Uterus (tissue), 4 donors: Measurements from ENCODE around the gene ORAI3. TPM values are rescaled to one million over a fixed set of nuclear protein-coding genes. Genes with fewer than 3 reads are reported as not detected.

ENCODE experiments used
- DNase-seq, 2 donors: peaks; one replicate each; pipeline ENCODE4 v3.0.0-alpha.2; 2019 to 2020
- H3K27ac ChIP-seq, 2 donors: fragments of 200-600 bp; sonication (generic); 1 replicate in 1 of 2; 2 replicates in 1 of 2; pipeline ENCODE4 v1.5.1; 2016 to 2018
- H3K27me3 ChIP-seq, 2 donors: fragments of 200-600 bp; sonication (generic); one replicate each; pipeline ENCODE4 v1.5.1; 2018 to 2019; ENCODE audit warnings: control low read depth in 1 of 2
- H3K36me3 ChIP-seq, 2 donors: fragments of 200-600 bp; sonication (generic); one replicate each; pipeline ENCODE4 v1.5.1; 2019; ENCODE audit warnings: control low read depth in 1 of 2
- H3K4me1 ChIP-seq, 2 donors: fragments of 200-600 bp; sonication (generic); one replicate each; pipeline ENCODE4 v1.5.1; 2018 to 2019; ENCODE audit warnings: control low read depth in 1 of 2
- H3K4me3 ChIP-seq, 2 donors: fragments of 200-600 bp; sonication (generic); 1 replicate in 1 of 2; 2 replicates in 1 of 2; pipeline ENCODE4 v1.5.1; 2018 to 2019; ENCODE audit warnings: mild to moderate bottlenecking in 1 of 2
- H3K9me3 ChIP-seq, 2 donors: fragments of 200-600 bp; sonication (generic); one replicate each; pipeline ENCODE4 v1.5.1; 2019; ENCODE audit warnings: control low read depth in 1 of 2
- CTCF ChIP-seq, 4 experiments: fragments of 200-600 bp in 2 of 4; fragments of 450-650 bp in 2 of 4; sonication (generic) in 2 of 4; IDR thresholded peaks; one replicate each; pipeline ENCODE4 v1.5.1; 2016 to 2019; ENCODE audit warnings: antibody characterized with exemption in 4 of 4, mild to moderate bottlenecking in 2 of 4, moderate library complexity in 1 of 4
- POLR2A ChIP-seq, 2 donors: fragments of 450-650 bp; IDR thresholded peaks; one replicate each; pipeline ENCODE4 v1.6.1; 2016; ENCODE audit warnings: antibody characterized with exemption in 2 of 2, mild to moderate bottlenecking in 1 of 2, moderate library complexity in 1 of 2
- intact Hi-C: fragments of 100-400 bp; cut with DNase I; formaldehyde crosslinking; loops from one replicate; pipeline ENCODE4 v1.15.1; 2023; ENCODE audit warnings: low total_unique reads
- total RNA-seq, 4 donors: library from RNA; depleted of rRNA in 3 of 4; stranded (reverse); fragments of >200 nt in 3 of 4; gene quantifications; one replicate each; pipeline versions ENCODE4 v1.1.0 to v1.2.4, GENCODE V29; 2014 to 2023
- donor health status: DM: yes; HTN: yes; CAD: no.

The ORAI3 gene
- total RNA-seq, 4 donors from 2014 or later, result 21.7 to 65.0 (median 27.9) TPM

DNA sequence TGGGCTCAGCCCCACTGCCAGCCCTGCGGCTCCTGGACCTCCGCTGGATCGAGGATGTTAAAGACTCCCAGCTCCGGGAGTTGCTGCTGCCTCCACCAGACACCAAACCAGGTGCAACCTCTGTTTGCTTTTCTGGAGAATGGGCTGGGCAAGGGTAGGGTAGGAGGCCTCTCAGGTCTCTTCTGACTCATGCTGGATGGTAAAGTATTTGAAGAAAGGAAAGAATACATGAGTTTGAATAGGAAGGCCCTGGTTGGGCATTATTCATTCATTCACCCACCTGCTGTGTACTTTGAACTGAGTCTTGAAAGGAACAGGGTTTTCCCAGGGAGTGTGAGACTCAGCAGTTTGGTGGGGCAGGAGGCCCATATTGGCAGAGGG, 6.5 kb upstream of the ORAI3 start:
- no peak overlapping the region for H3K27ac ChIP-seq
- no peak overlapping the region for H3K4me3 ChIP-seq
- H3K9me3 ChIP-seq, result no peaks in the 10 kb centered on the region
- no peak for TF ChIP-seq CTCF (IDR thresholded peaks at IDR 0.05)
- no peak for TF ChIP-seq POLR2A (IDR thresholded peaks at IDR 0.05)
- H3K27me3 ChIP-seq, result no peaks in the 10 kb centered on the region
- peaks cover 0 to 6% of the 10 kb centered on the region in 2 donors for H3K4me1 ChIP-seq
- DNase-seq, result no peak
- H3K36me3 ChIP-seq, result no peaks in the 10 kb centered on the region
- intact Hi-C loops, result no loop called here

DNA sequence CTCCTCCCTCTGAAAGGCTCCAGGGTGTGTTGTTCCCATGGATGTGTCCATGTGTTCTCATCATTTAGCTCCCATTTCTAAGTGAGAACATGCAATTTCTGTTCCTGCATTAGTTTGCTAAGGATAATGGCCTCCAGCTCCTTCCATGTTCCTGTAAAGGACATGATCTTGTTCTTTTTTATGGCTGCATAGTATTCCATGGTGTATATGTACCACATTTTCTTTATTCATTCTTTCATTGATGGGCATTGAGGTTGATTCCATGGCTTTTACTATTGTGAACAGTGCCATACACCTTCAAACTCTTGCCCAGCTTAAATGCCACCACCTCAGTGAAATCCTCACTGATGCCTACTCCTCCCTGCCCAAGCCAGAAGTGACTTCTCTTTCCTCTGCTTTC, 4.5 kb upstream of the ORAI3 start:
- H3K9me3 ChIP-seq, result no peaks in the 10 kb centered on the region
- H3K4me3 ChIP-seq, result no peak overlapping the region
- no peaks in the 10 kb centered on the region for H3K27me3 ChIP-seq
- no peaks in the 10 kb centered on the region for H3K36me3 ChIP-seq
- no peak for TF ChIP-seq POLR2A (IDR thresholded peaks at IDR 0.05)
- no peak for TF ChIP-seq CTCF (IDR thresholded peaks at IDR 0.05)
- no peak for DNase-seq
- H3K27ac ChIP-seq, result no peak overlapping the region
- intact Hi-C loops, result no loop called here
- peaks cover 0 to 6% of the 10 kb centered on the region in 2 donors for H3K4me1 ChIP-seq

DNA sequence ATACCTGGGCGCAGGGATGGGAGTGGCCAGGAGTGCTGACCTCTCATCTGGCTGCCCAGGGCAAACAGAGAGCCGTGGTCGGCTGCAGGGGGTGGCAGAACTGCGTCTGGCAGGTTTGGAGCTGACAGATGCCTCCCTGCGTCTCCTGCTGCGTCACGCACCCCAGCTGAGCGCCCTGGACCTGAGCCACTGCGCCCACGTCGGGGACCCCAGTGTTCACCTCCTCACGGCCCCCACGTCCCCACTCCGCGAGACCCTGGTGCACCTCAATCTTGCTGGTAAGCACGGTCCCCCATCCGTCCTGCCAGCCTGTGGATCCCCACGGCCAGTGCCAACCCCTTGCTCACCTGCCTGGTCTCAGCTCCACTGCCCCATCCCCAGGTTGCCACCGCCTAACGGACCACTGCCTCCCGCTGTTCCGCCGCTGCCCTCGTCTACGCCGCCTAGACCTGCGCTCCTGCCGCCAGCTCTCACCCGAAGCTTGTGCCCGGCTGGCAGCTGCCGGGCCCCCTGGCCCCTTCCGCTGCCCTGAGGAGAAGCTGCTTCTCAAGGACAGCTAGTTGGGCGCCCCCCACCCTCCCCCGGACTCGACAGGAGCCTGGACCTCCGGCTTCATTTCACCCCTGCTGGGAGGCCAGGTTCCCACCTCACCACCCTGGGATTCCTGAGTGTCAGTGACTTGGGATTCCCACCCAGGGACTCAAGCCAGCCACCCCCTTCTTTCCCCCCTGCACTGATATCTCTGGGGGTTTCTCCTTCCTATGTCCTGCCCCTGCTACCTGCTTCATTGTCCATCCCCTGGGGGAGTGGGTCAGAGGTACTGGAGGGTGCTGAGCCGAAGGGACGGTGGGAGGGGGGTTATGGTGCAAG, 2.0 kb upstream of the ORAI3 start:
- no peak overlapping the region for H3K27ac ChIP-seq
- H3K27me3 ChIP-seq, result no peaks in the 10 kb centered on the region
- H3K9me3 ChIP-seq, result no peaks in the 10 kb centered on the region
- no peak for DNase-seq
- no peaks in the 10 kb centered on the region for H3K36me3 ChIP-seq
- peaks cover 0 to 7% of the 10 kb centered on the region in 2 donors for H3K4me1 ChIP-seq
- TF ChIP-seq CTCF (IDR thresholded peaks at IDR 0.05) (no peak), POLR2A (IDR thresholded peaks at IDR 0.05) (no peak)
- intact Hi-C loops, result no loop called here
- H3K4me3 ChIP-seq, result no peak overlapping the region

- intact Hi-C loops, result no loop called here
- Histone ChIP-seq H3K27ac (peak overlapping the region; percentile 86 to 87), H3K36me3 (no peaks in the 10 kb centered on the region), H3K9me3 (no peaks in the 10 kb centered on the region), H3K4me1 (peaks cover 0 to 5% of the 10 kb centered on the region in 2 donors), H3K27me3 (no peaks in the 10 kb centered on the region), H3K4me3 (no peak overlapping the region)
- TF ChIP-seq CTCF (IDR thresholded peaks at IDR 0.05) (no peak), POLR2A (IDR thresholded peaks at IDR 0.05) (no peak)
- DNase-seq, result no peak
Measured at GRCh38 chr16:30947541-30947858, 1.4 kb upstream of the ORAI3 start.

GRCh38 chr16:30947859-30948666, 805 bp upstream of the ORAI3 start:
- Histone ChIP-seq H3K4me3 (peak overlapping the region; percentile 57 to 70), H3K4me1 (peaks cover 0 to 5% of the 10 kb centered on the region in 2 donors), H3K36me3 (no peaks in the 10 kb centered on the region), H3K9me3 (no peaks in the 10 kb centered on the region), H3K27me3 (no peaks in the 10 kb centered on the region), H3K27ac (peak overlapping the region; percentile 86 to 87)
- intact Hi-C loops, result no loop called here
- DNase-seq, result peak; percentile 94 to 97
- TF ChIP-seq CTCF (IDR thresholded peaks at IDR 0.05) (no peak), POLR2A (IDR thresholded peaks at IDR 0.05) (no peak)
